BJ (cell line): ENCODE data around the gene SPDYE8. TPM values are rescaled to one million over a fixed set of nuclear protein-coding genes. Genes with fewer than 3 reads are reported as not detected.
"Not testable (repeated sequence)": the region's sequence is repeated elsewhere in the genome, so short reads cannot be mapped to it uniquely, and the experiment has no call there.

Source experiments
- CTCF ChIA-PET: fragments of 350-600 bp; formaldehyde crosslinking; extraction: SDS; loops from one replicate; lab custom pipeline; 2021; ENCODE audit warnings: antibody characterized with exemption, inconsistent platforms; lab: Yijun Ruan, JAX
- POLR2A ChIA-PET: fragments of 300-600 bp; sonication (Branson Sonifier 250); formaldehyde crosslinking; extraction: SDS; loops from one replicate; lab custom pipeline; 2021; ENCODE audit warnings: antibody characterized with exemption; lab: Charles Lee
- DNase-seq: peaks from one replicate; pipeline ENCODE4 v3.0.0-alpha.2; 2011; ENCODE audit warnings: low read depth
- H3K27me3 ChIP-seq: 2 replicates; pipeline ENCODE4 v1.6.0; 2011; ENCODE audit warnings: low read length; ENCODE audit not compliant: control insufficient read depth, insufficient read depth
- H3K36me3 ChIP-seq: 2 replicates; pipeline ENCODE4 v1.5.1; 2011; ENCODE audit warnings: low read length; ENCODE audit not compliant: control insufficient read depth, insufficient read depth
- H3K4me3 ChIP-seq: 2 replicates; pipeline ENCODE4 v1.5.1; 2011; ENCODE audit warnings: low read depth, mild to moderate bottlenecking, control low read depth, low read length
- polyA plus RNA-seq: library from polyadenylated mRNA; depleted of rRNA; stranded (reverse); fragments of >200 nt; gene quantifications from 2 replicates; pipeline ENCODE4 v1.2.3, GENCODE V29; 2011; rRNA removed
- small RNA-seq: library from RNA; depleted of rRNA; stranded (forward); fragments of <200 nt; gene quantifications from one replicate; pipeline ENCODE3, GENCODE V24; 2012; ENCODE audit warnings: low replicate concordance, low read depth; ENCODE audit not compliant: insufficient read length

SPDYE8 gene
- polyA plus RNA-seq, 1 experiment: not detected

GRCh38 chr7:72975656-72976286, 53.8 kb downstream of the SPDYE8 start:
- DNase-seq, CTCF ChIA-PET, H3K36me3 ChIP-seq, POLR2A ChIA-PET, H3K4me3 ChIP-seq, H3K27me3 ChIP-seq: not testable (repeated sequence)

DNA sequence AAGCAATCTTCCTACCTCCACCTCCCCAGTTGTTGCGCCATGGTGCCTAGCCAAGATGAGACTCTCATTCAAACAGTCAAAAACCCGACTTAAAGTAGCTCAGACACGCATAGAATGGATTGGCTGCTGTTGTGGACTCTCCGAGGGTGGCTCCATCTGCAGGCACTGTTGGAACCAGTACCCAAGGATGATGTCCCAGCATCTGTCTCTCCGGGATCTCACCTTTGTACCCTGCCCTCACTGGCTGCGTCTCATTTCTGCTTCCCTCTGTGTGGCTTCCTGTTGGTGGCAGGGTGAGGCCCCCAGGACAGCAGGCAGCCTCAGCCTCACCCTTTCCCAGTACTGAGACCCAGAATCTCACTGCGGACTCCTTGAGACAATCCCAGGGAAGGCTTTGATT, 54.8 kb downstream of the SPDYE8 start:
- H3K36me3 ChIP-seq, DNase-seq, POLR2A ChIA-PET, H3K27me3 ChIP-seq, CTCF ChIA-PET, H3K4me3 ChIP-seq: not testable (repeated sequence)

- POLR2A ChIA-PET, H3K4me3 ChIP-seq, DNase-seq, H3K36me3 ChIP-seq, H3K27me3 ChIP-seq, CTCF ChIA-PET: not testable (repeated sequence)
Measured at GRCh38 chr7:72971505-72971904, 58.1 kb downstream of the SPDYE8 start.

Small RNA genes lying within 50 kb of the gene (small RNA-seq; reads per million reads assigned to genes)
- not detected for gene RF00019

Other genes with a start within 250 kb of the SPDYE8 start
- 0.37 and 0.66 TPM in 2 replicates for gene TYW1B, start 201.6 kb downstream of the SPDYE8 start, polyA plus RNA-seq
- gene POM121, start 104.7 kb downstream of the SPDYE8 start, polyA plus RNA-seq: 3.7 and 3.9 TPM in 2 replicates
- not detected in 2 replicates for gene TRIM74, start 60.3 kb downstream of the SPDYE8 start, polyA plus RNA-seq
- not detected in 2 replicates for gene SPDYE11, start 28.1 kb upstream of the SPDYE8 start, polyA plus RNA-seq
- not detected in 2 replicates for gene SPDYE9, start 56.3 kb upstream of the SPDYE8 start, polyA plus RNA-seq